HG03103 (cell line): ENCODE data around the gene CXorf49B.

Experiments
- ATAC-seq: cut with Tn5 transposase; IDR thresholded peaks from one replicate; pipeline ENCODE4 v1.9.1; 2021; ENCODE audit warnings: low read depth; ENCODE audit not compliant: unreplicated experiment

Gene CXorf49B

DNA sequence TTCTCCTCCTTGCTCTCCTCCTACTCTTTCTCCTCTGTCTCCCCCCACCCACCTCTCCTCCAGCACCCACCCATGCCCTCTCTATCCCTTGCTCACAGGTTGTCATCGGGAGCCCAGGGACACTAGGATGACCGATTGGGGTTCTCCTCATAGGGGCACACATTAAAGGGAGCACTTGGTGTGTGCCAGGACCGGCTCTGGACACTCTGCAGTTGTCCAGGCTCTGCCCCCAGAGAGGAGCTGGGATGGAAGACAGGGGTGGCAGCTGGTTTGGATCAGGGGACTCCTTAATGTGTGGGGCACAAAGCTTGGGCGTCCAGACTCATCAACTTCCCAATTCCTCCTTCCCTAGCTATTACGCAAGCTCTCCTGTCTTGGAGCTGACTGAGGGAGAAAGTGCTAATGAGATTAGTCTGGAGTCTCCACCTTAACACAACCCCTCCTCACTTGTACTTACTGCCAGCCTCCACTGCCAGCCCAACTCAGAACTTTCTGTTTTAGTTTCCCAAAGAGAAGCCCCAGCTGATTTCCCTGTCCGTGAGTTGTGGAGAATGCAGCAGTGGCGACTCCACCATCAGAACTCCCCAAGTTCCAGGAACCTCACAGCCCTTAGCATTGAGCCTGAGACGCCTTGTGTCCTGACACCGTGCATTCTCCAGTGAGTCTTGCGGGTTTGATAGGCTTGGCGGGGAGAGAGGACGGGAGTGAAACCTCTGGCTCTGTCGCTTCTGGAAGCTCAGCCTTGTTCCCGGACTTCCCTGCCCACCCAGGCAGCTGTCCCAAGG lies 52.2 kb downstream of the CXorf49B start:
- no peak for ATAC-seq

DNA sequence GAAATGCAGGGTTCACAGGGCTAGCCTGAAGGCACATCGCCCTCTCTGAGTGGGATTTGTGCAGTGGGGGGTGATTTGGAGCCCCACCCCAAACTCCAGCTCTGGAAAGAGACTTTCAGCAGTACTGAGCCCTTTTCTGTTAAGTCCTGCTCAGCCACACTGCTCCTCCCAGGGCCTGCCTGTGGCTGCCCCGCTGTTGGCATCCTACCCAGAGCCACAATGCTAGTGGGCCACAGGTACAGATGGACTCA lies 52.7 kb downstream of the CXorf49B start:
- no peak for ATAC-seq
